ENCODE data around the gene BOC.

Gene BOC

GRCh38 chr3:113265231-113265630 is 53.9 kb downstream of the BOC start:
- H3K4me1 Mint-ChIP-seq, result peaks cover 96% of the 10 kb centered on the region

GRCh38 chr3:113266738-113267137 is 55.4 kb downstream of the BOC start:
- peaks cover 4% of the 10 kb centered on the region for H3K27me3 Mint-ChIP-seq (ENCODE audit: low read depth)
- peak overlapping the region; percentile 87 to 99 (median 94) for H3K27ac Mint-ChIP-seq
- H3K36me3 Mint-ChIP-seq (ENCODE audit: low read depth), result peaks cover 82% of the 10 kb centered on the region
- TF ChIP-seq, protein P1, sequence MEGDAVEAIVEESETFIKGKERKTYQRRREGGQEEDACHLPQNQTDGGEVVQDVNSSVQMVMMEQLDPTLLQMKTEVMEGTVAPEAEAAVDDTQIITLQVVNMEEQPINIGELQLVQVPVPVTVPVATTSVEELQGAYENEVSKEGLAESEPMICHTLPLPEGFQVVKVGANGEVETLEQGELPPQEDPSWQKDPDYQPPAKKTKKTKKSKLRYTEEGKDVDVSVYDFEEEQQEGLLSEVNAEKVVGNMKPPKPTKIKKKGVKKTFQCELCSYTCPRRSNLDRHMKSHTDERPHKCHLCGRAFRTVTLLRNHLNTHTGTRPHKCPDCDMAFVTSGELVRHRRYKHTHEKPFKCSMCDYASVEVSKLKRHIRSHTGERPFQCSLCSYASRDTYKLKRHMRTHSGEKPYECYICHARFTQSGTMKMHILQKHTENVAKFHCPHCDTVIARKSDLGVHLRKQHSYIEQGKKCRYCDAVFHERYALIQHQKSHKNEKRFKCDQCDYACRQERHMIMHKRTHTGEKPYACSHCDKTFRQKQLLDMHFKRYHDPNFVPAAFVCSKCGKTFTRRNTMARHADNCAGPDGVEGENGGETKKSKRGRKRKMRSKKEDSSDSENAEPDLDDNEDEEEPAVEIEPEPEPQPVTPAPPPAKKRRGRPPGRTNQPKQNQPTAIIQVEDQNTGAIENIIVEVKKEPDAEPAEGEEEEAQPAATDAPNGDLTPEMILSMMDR (IDR thresholded peaks at IDR 0.05; ENCODE audit: unreplicated experiment in 3 of 3), result no peak
- H3K4me1 Mint-ChIP-seq, result peaks cover 88% of the 10 kb centered on the region
- no peaks in the 10 kb centered on the region for H3K9me3 Mint-ChIP-seq
- H3K4me3 Mint-ChIP-seq, result no peak overlapping the region

More at GRCh38 chr3:113265231-113265630, 53.9 kb downstream of the BOC start:
- Mint-ChIP-seq H3K4me3 (peak overlapping the region in 1 of 3 experiments; percentile 14), H3K27ac (peak overlapping the region; percentile 87 to 99 (median 94)), H3K27me3 (ENCODE audit: low read depth) (peaks cover 4% of the 10 kb centered on the region), H3K36me3 (ENCODE audit: low read depth) (peaks cover 87% of the 10 kb centered on the region), H3K9me3 (no peaks in the 10 kb centered on the region)
- TF ChIP-seq, protein P1 (IDR thresholded peaks at IDR 0.05; ENCODE audit: unreplicated experiment in 3 of 3), result no peak

GRCh38 chr3:113268311-113268710 is 57.0 kb downstream of the BOC start:
- peaks cover 82% of the 10 kb centered on the region for H3K36me3 Mint-ChIP-seq (ENCODE audit: low read depth)
- peaks cover 4% of the 10 kb centered on the region for H3K27me3 Mint-ChIP-seq (ENCODE audit: low read depth)
- TF ChIP-seq, protein P1 (IDR thresholded peaks at IDR 0.05; ENCODE audit: unreplicated experiment in 3 of 3), result no peak
- H3K4me3 Mint-ChIP-seq, result peak overlapping the region in 1 of 3 experiments; percentile 45
- H3K27ac Mint-ChIP-seq, result peak overlapping the region; percentile 54 to 99 (median 70)
- H3K9me3 Mint-ChIP-seq, result no peaks in the 10 kb centered on the region
- peaks cover 81% of the 10 kb centered on the region for H3K4me1 Mint-ChIP-seq

- H3K4me1 Mint-ChIP-seq, result peaks cover 80% of the 10 kb centered on the region
These were observed 57.6 kb downstream of the BOC start for GRCh38 chr3:113268942-113269341.

GRCh38 chr3:113269661-113270060 is 58.3 kb downstream of the BOC start:
- TF ChIP-seq, protein P1 (IDR thresholded peaks at IDR 0.05; ENCODE audit: unreplicated experiment in 3 of 3), result no peak
- Mint-ChIP-seq H3K36me3 (ENCODE audit: low read depth) (peaks cover 83% of the 10 kb centered on the region), H3K27ac (peak overlapping the region in 1 of 3 experiments; percentile 74), H3K4me3 (no peak overlapping the region), H3K4me1 (peaks cover 76% of the 10 kb centered on the region), H3K27me3 (ENCODE audit: low read depth) (peaks cover 4% of the 10 kb centered on the region), H3K9me3 (no peaks in the 10 kb centered on the region)

More at GRCh38 chr3:113268942-113269341, 57.6 kb downstream of the BOC start:
- H3K9me3 Mint-ChIP-seq, result no peaks in the 10 kb centered on the region
- TF ChIP-seq, protein P1 (IDR thresholded peaks at IDR 0.05; ENCODE audit: unreplicated experiment in 3 of 3), result no peak
- H3K27ac Mint-ChIP-seq, result peak overlapping the region; percentile 37 to 99 (median 70)
- H3K27me3 Mint-ChIP-seq (ENCODE audit: low read depth), result peaks cover 4% of the 10 kb centered on the region
- no peak overlapping the region for H3K4me3 Mint-ChIP-seq
- peaks cover 83% of the 10 kb centered on the region for H3K36me3 Mint-ChIP-seq (ENCODE audit: low read depth)

GRCh38 chr3:113270068-113270467 is 58.7 kb downstream of the BOC start:
- Mint-ChIP-seq H3K27me3 (ENCODE audit: low read depth) (peaks cover 4% of the 10 kb centered on the region), H3K27ac (peak overlapping the region in 2 of 3 experiments; percentile 27 to 74), H3K9me3 (no peaks in the 10 kb centered on the region), H3K4me1 (peaks cover 76% of the 10 kb centered on the region), H3K4me3 (no peak overlapping the region), H3K36me3 (ENCODE audit: low read depth) (peaks cover 83% of the 10 kb centered on the region)
- TF ChIP-seq, protein P1 (IDR thresholded peaks at IDR 0.05; ENCODE audit: unreplicated experiment in 3 of 3), result no peak
